ENCODE results near the gene AEN.
A peak's percentile ranks its signal among the peaks of the same experiment; 100 is the strongest.

The AEN gene

GRCh38 chr15:88619796-88620195 is 1.3 kb upstream of the AEN start:
- no peak for TF ChIP-seq CTCF (conservative IDR thresholded peaks at IDR 0.05)
- no peak for TF ChIP-seq ZFX (IDR thresholded peaks at IDR 0.05)
- H3K27ac ChIP-seq, result no peak overlapping the region

GRCh38 chr15:88621789-88622604 is 857 bp downstream of the AEN start:
- H3K27ac ChIP-seq, result peak overlapping the region; percentile 95
- TF ChIP-seq CTCF (conservative IDR thresholded peaks at IDR 0.05), result no peak
- no peak for TF ChIP-seq ZFX (IDR thresholded peaks at IDR 0.05)

GRCh38 chr15:88622605-88622975 is 1.4 kb downstream of the AEN start:
- H3K27ac ChIP-seq, result peak overlapping the region; percentile 95
- TF ChIP-seq ZFX (IDR thresholded peaks at IDR 0.05) (no peak), CTCF (conservative IDR thresholded peaks at IDR 0.05) (no peak)

- peak overlapping the region; percentile 95 for H3K27ac ChIP-seq
- TF ChIP-seq ZFX (IDR thresholded peaks at IDR 0.05), result no peak
- no peak for TF ChIP-seq CTCF (conservative IDR thresholded peaks at IDR 0.05)
Observed at GRCh38 chr15:88623061-88623460, 1.9 kb downstream of the AEN start.

GRCh38 chr15:88623632-88624031 is 2.5 kb downstream of the AEN start:
- no peak for TF ChIP-seq ZFX (IDR thresholded peaks at IDR 0.05)
- TF ChIP-seq CTCF (conservative IDR thresholded peaks at IDR 0.05), result no peak
- H3K27ac ChIP-seq, result peak overlapping the region; percentile 95

- TF ChIP-seq ZFX (IDR thresholded peaks at IDR 0.05) (no peak), CTCF (conservative IDR thresholded peaks at IDR 0.05) (no peak)
- H3K27ac ChIP-seq, result peak overlapping the region; percentile 95
Observed at GRCh38 chr15:88624156-88624970, 3.2 kb downstream of the AEN start.

- peak overlapping the region; percentile 95 for H3K27ac ChIP-seq
- TF ChIP-seq CTCF (conservative IDR thresholded peaks at IDR 0.05) (no peak), ZFX (IDR thresholded peaks at IDR 0.05) (no peak)
Observed at GRCh38 chr15:88624971-88625490, 3.9 kb downstream of the AEN start.

All from C4-2B (cell line).